HUES6 (cell line): ENCODE measurements around the gene YEATS4.

ENCODE experiments used
- H3K27ac ChIP-seq: 2 replicates; pipeline ENCODE4 v1.7.0; 2013; ENCODE audit warnings: low read depth, mild to moderate bottlenecking, low read length, inconsistent platforms
- H3K27me3 ChIP-seq: 2 replicates; pipeline ENCODE4 v1.6.1; 2013; ENCODE audit warnings: low read length; ENCODE audit not compliant: control insufficient read depth, insufficient read depth
- H3K36me3 ChIP-seq: 2 replicates; pipeline ENCODE4 v1.6.1; 2013; ENCODE audit warnings: low read length; ENCODE audit not compliant: control insufficient read depth, insufficient read depth
- H3K4me1 ChIP-seq: 2 replicates; pipeline ENCODE4 v1.6.1; 2013; ENCODE audit warnings: low read length; ENCODE audit not compliant: control insufficient read depth, insufficient read depth
- H3K4me3 ChIP-seq: 2 replicates; pipeline ENCODE4 v1.5.1; 2013; ENCODE audit warnings: low read depth, low read length
- H3K9ac ChIP-seq: one replicate; pipeline ENCODE4 v1.6.1; 2013; ENCODE audit warnings: mild to moderate bottlenecking, low read length
- H3K9me3 ChIP-seq: 2 replicates; pipeline ENCODE4 v1.6.1; 2013; ENCODE audit warnings: low read depth, low read length; ENCODE audit not compliant: control insufficient read depth, insufficient read depth

The YEATS4 gene

DNA sequence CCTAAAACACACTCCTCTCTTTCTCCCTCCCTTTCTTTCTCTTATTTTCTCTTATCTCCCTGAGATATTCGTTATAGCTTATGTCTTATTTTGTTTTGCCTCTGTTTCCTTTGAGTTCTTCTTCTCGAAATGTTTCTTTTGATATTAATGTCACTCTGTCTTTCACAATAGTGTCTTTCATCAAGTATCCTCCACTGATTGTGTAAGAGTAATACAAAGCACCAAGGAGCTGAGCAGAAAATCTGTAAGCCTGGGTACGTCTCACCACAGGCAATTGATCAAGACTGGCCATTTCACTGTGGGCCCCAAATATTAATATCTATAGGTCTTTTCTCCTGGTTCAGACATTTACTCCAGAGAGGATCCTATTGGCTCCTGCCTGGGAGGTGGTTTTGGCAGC is 16.2 kb upstream of the YEATS4 start:
- Histone ChIP-seq H3K36me3 (no peaks in the 10 kb centered on the region), H3K4me3 (no peak overlapping the region), H3K27ac (no peak overlapping the region), H3K9ac (no peak overlapping the region), H3K27me3 (no peaks in the 10 kb centered on the region), H3K9me3 (no peaks in the 10 kb centered on the region), H3K4me1 (no peaks in the 10 kb centered on the region)

DNA sequence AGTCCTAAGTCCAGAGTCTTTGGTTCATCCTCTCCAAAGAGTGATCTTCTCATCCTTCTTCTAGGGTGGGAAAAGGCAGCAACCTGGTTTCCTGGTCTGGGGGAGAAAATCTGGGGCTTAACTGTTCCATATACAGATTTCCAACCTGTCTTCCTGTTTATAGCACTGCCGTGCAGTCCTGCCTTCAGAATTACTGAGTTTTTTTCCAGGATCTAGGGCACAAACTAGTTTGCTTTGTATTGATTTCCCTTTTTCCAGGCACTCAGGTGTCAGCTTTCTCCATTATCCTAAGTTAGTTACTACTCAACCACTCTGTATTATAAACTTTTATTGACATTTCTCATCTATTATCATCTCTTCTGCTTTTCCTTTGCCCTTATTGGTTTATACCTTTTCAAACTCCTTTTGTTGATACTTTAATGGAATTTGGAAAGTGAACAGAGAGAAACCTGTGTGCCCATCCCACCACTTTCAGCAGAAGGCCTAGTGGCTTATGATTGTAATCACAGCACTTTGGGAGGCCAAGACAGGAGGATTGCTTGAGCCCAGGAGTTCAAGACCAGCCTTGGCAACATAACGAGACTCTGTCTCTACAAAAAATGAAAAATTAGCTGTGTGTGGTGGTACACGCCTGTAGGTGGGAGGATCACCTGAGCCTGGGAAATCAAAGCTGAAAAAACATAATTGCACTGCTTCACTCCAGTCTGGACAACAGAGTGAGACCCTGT is 15.5 kb upstream of the YEATS4 start:
- no peaks in the 10 kb centered on the region for H3K36me3 ChIP-seq
- no peaks in the 10 kb centered on the region for H3K4me1 ChIP-seq
- no peak overlapping the region for H3K9ac ChIP-seq
- H3K27ac ChIP-seq = no peak overlapping the region
- no peak overlapping the region for H3K4me3 ChIP-seq
- H3K27me3 ChIP-seq = no peaks in the 10 kb centered on the region
- H3K9me3 ChIP-seq = no peaks in the 10 kb centered on the region

DNA sequence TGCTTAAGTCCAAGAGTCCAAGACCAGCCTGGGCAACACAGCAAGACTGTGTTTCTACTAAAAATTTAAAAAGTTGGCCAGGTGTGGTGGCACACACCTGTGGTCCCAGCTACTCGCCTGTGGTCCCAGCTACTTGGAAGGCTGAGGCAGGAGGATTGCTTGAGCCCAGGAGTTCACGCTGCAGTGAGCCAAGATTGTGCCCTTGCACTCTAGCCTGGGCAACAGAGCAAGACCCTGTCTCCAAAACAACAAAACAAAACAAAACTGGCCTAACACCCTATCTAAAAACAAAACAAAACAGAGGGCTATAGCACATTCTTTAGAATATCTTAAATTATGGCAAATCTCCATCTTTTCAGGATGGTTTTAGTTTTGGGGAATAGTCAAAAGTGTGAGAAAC is 14.5 kb upstream of the YEATS4 start:
- Histone ChIP-seq H3K9me3 (no peaks in the 10 kb centered on the region), H3K9ac (no peak overlapping the region), H3K27ac (no peak overlapping the region), H3K4me3 (no peak overlapping the region), H3K4me1 (no peaks in the 10 kb centered on the region), H3K27me3 (no peaks in the 10 kb centered on the region), H3K36me3 (no peaks in the 10 kb centered on the region)

DNA sequence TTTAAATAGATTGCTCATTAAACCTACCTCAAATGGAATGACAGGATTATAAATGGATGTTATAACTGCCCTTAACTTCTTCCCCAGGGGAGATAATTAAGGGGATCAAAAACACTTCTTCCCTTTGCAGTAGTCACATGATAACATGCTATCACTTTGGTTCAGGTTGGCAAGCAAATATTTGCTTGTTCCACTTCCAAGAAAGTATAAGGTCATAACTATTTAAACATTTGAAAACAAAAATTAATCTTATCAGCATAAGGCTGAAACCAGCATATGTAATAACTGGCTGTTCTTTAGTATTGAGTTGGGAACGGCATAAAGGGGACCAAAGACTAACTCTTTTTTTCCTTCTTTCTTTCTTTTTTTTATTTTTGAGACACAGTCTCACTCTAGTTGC is 13.8 kb upstream of the YEATS4 start:
- H3K4me3 ChIP-seq = no peak overlapping the region
- no peaks in the 10 kb centered on the region for H3K36me3 ChIP-seq
- no peaks in the 10 kb centered on the region for H3K27me3 ChIP-seq
- no peaks in the 10 kb centered on the region for H3K9me3 ChIP-seq
- no peak overlapping the region for H3K27ac ChIP-seq
- H3K9ac ChIP-seq = no peak overlapping the region
- H3K4me1 ChIP-seq = no peaks in the 10 kb centered on the region

GRCh38 chr12:69348162-69348938 is 11.2 kb upstream of the YEATS4 start, which contains the start of gene LYZ:
TSS of gene LYZ (plus strand) at chr12:69348381. CDS start at chr12:69348409, 28 bp downstream.
- no peak within 1 kb of the TSS for H3K4me3 ChIP-seq
- no peak within 1 kb of the TSS for H3K9ac ChIP-seq
- H3K27ac ChIP-seq = no peak within 1 kb of the TSS
- no peaks in the 10 kb centered on the region for H3K36me3 ChIP-seq
- H3K27me3 ChIP-seq = no peaks in the 10 kb centered on the region
- no peaks in the 10 kb centered on the region for H3K4me1 ChIP-seq
- no peaks in the 10 kb centered on the region for H3K9me3 ChIP-seq

DNA sequence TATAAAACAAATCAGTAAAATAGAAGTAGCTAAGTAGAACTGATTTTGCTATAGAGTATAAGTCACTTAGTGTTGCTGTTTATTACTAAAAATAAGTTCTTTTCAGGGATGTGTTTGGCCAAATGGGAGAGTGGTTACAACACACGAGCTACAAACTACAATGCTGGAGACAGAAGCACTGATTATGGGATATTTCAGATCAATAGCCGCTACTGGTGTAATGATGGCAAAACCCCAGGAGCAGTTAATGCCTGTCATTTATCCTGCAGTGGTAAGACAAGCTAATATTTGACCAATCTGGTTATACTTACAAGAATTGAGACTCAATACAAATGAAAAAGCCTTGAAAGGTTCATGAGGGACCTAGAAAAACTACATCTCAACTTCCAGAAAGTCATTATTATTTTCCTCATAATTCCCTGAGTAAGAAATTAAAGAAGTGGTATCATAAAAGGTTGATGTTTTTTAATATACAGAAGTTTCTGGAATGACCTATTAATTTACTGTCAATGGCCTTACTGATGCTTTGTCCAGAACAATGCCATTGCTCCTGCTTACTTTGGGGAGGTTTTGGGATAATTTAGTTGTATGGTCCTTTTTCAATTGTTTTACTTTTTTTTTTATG is 9.4 kb upstream of the YEATS4 start:
- Histone ChIP-seq H3K27ac (no peak overlapping the region), H3K9ac (no peak overlapping the region), H3K36me3 (no peaks in the 10 kb centered on the region), H3K4me3 (no peak overlapping the region), H3K27me3 (no peaks in the 10 kb centered on the region), H3K4me1 (no peaks in the 10 kb centered on the region; the same call in 1 of the 2 replicates), H3K9me3 (no peaks in the 10 kb centered on the region)

DNA sequence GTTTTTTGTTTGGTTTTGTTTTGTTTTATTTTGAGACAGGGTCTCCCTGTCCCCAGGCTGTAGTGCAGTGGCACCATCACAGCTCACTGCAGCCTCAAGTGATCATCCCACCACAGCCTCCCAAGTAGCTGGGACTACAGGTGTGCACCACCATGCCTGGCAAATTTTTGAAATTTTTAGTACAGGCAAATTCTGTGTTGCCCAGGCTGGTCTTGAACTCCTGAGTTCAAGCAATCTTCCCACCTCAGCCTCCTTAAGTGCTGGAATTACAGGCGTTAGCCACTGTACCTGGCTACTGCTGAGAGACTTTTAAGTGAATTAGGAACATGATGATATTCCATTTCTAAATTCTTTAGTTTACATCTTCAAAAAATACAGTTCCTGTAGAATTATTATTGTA is 8.8 kb upstream of the YEATS4 start:
- Histone ChIP-seq H3K4me1 (no peaks in the 10 kb centered on the region; the same call in 1 of the 2 replicates), H3K4me3 (no peak overlapping the region), H3K36me3 (no peaks in the 10 kb centered on the region), H3K27ac (no peak overlapping the region), H3K9ac (no peak overlapping the region), H3K27me3 (no peaks in the 10 kb centered on the region), H3K9me3 (no peaks in the 10 kb centered on the region)

DNA sequence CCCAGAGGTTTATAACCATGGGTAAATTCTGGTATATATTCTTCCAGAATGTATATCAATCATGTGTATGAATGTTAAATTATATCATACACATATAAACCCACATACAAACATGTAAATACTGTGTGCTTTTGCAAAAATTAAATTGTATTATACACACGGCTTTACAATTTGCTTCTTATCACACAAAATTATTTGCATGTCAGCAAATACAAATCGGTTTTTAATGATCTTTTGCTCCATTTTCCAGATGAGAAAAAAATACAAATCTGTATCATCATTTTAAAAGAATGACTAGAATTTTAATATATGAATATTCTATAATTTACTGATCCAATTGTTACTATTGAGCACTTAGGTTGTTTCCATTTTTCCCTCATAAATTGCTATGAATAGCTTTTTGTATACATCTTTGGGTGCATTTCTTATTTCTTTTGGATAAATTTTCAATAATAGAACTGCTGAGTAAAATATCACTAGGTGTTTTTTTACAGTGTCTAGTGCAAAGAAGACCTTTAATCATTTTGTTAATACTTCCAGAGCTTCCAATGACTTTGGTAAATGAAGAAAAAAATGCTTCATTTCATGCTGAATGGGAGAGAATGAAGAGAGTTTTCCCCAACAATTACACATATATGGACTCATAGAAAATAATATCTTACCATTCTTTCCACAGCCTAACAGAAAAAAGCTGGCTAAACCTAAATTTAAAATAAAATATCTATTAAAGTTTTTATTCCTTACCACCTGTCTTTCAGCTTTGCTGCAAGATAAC is 7.9 kb upstream of the YEATS4 start:
- Histone ChIP-seq H3K4me3 (no peak overlapping the region), H3K27ac (no peak overlapping the region), H3K9ac (no peak overlapping the region), H3K36me3 (no peaks in the 10 kb centered on the region), H3K9me3 (no peaks in the 10 kb centered on the region), H3K4me1 (no peaks in the 10 kb centered on the region; the same call in 1 of the 2 replicates), H3K27me3 (no peaks in the 10 kb centered on the region)

DNA sequence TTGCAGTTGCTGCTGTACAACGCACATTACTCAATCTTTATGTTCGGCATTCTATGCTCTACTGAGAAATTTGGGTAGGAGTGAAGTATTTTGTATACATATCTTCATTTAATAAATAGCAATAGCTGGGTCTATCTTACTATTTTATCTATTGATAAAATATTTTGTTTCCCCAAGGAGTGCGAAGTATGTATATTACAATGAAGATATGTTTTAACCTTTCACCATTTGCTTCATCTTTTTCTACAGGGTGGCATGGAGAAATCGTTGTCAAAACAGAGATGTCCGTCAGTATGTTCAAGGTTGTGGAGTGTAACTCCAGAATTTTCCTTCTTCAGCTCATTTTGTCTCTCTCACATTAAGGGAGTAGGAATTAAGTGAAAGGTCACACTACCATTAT is 6.6 kb upstream of the YEATS4 start:
- Histone ChIP-seq H3K4me1 (no peaks in the 10 kb centered on the region; the same call in 1 of the 2 replicates), H3K27me3 (no peaks in the 10 kb centered on the region), H3K4me3 (no peak overlapping the region), H3K9ac (no peak overlapping the region), H3K9me3 (no peaks in the 10 kb centered on the region), H3K36me3 (no peaks in the 10 kb centered on the region), H3K27ac (no peak overlapping the region)

GRCh38 chr12:69354172-69354555 is 5.4 kb upstream of the YEATS4 start:
- no peaks in the 10 kb centered on the region for H3K9me3 ChIP-seq
- H3K27ac ChIP-seq = no peak overlapping the region
- H3K36me3 ChIP-seq = no peaks in the 10 kb centered on the region
- H3K27me3 ChIP-seq = no peaks in the 10 kb centered on the region
- H3K4me1 ChIP-seq = no peaks in the 10 kb centered on the region; the same call in 1 of the 2 replicates
- no peak overlapping the region for H3K9ac ChIP-seq
- no peak overlapping the region for H3K4me3 ChIP-seq
